GM15510 (cell line): Measurements from ENCODE around the gene SGCE.

Experiments used
- POLR2A ChIP-seq: IDR thresholded peaks from 3 replicates; pipeline ENCODE4 v1.6.1; 2011; ENCODE audit warnings: borderline replicate concordance; ENCODE audit not compliant: insufficient read length; ENCODE audit errors: extremely low read depth

SGCE gene

GRCh38 chr7:94612661-94613060 lies 43.3 kb downstream of the SGCE start:
- TF ChIP-seq POLR2A: no peak

DNA sequence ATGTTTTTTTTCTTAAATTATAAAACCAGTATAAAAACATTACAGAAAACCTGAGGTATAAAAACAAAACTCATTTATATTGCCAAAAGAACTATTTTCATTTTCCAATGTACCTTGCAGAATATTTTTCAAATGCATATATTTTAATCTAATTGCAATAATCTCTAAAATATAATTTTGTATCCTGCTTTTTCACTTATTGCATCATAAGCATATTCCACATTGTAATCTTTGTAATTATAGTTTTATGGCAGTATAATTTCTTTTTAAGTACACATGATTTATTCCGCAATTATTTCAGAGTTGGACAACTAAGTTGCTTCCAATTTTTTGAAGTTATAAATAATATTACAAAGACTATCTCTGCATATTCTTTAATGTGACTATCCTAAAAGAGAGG lies 43.7 kb downstream of the SGCE start:
- TF ChIP-seq POLR2A: no peak

- TF ChIP-seq POLR2A: no peak
Observed at GRCh38 chr7:94609561-94609960, 46.4 kb downstream of the SGCE start.

- TF ChIP-seq POLR2A: no peak
Observed at GRCh38 chr7:94605031-94605430, 50.9 kb downstream of the SGCE start.

- no peak for TF ChIP-seq POLR2A
Observed at GRCh38 chr7:94602181-94602580, 53.8 kb downstream of the SGCE start.

- TF ChIP-seq POLR2A: no peak
Observed at GRCh38 chr7:94600267-94600666, 55.7 kb downstream of the SGCE start.

- no peak for TF ChIP-seq POLR2A
Observed at GRCh38 chr7:94595717-94596116, 60.2 kb downstream of the SGCE start.

DNA sequence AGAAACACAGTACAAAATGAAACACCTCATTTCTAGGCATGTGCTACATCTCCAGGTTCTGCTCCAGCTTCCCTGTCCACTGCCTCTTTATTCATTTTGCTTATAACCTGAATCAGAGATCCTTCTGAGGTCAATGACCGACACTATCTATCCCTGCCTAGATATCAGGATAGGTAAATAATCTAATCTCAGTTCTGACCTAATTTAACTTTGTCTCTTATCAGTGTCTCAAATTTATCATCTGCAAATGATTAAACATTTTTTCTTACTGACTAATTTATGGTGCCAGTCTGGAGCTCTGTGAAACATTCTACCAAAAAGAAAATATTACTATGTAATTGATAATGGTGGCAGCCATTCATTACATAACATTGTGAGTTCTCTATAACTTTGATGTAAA lies 61.1 kb downstream of the SGCE start:
- no peak for TF ChIP-seq POLR2A

DNA sequence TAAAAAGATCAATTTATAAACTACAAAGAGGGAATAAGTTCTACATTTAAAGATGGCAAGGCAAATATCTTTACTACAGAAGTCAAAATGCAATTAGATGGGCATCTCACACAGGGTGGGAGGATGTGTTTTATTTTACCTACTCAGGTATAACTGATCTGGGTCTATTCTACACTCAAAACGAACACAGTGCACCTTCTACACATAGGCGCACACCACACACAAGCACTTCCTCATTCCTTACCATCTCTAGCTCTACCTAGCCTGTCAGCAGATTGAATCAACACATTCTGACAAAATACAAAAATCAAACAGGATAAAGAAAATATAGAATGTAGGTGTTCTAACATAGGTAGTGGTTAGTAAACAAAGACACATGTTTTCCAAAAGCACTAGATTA lies 64.8 kb downstream of the SGCE start:
- no peak for TF ChIP-seq POLR2A

GRCh38 chr7:94590526-94591162 lies 65.3 kb downstream of the SGCE start:
- no peak for TF ChIP-seq POLR2A

DNA sequence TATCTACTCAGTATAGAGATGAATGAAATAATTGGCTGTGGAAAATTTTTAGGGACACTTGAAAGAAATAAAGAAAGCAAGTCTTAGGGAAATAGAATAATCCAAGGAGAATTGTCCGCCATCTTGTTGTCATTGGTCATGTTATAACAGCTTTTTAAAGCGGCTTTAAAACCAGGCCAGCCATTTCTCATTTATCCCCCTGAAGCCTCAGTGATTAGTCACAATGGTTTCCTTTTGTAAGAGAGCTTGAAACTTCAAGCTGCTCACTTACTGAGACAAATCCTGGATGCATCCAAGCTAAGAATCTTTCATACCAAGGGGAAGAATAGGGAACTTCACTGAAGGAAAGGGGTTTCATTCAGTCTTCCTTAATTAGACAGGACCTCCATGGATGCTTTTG lies 67.9 kb downstream of the SGCE start:
- no peak for TF ChIP-seq POLR2A

GRCh38 chr7:94584113-94584512 lies 71.8 kb downstream of the SGCE start:
- no peak for TF ChIP-seq POLR2A

DNA sequence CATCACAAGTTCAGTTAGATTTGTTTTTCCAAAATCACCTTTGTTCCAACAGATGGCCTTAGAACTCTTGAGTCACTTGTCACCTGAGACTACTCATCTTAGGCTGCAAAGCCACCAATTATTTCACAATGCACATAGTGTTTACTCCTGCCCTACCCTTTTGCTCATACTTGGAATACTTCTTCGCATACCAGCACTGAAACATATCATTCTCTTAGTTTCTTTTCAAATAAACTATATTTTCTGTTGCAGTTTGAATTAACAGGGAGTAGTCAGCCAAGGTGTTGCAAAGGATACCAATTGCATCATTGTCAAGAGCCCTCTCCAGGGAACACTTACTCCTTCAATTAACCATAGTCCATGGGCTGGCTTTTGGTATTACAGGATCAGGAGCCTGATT lies 75.3 kb downstream of the SGCE start:
- no peak for TF ChIP-seq POLR2A

DNA sequence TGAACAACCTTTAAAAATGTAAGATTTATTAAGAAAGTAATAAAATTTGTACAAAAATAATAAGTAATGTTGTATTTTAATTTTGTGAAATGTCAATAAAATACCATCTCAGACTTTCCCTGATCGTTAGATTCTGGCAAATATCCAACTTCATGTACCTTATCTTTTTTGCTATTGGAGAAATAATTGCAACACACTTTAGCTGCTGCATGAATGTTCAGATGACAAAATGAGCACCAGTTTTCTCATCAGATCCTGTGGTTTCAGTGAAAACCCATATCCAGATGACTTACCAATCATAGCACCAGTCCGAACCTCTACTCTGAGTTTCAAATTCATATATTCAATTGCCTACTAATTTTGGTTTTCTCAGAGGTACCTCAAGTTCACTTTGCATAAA lies 76.5 kb downstream of the SGCE start:
- TF ChIP-seq POLR2A: no peak

GRCh38 chr7:94578614-94579013 lies 77.3 kb downstream of the SGCE start:
- no peak for TF ChIP-seq POLR2A

GRCh38 chr7:94577357-94577756 lies 78.6 kb downstream of the SGCE start:
- no peak for TF ChIP-seq POLR2A

DNA sequence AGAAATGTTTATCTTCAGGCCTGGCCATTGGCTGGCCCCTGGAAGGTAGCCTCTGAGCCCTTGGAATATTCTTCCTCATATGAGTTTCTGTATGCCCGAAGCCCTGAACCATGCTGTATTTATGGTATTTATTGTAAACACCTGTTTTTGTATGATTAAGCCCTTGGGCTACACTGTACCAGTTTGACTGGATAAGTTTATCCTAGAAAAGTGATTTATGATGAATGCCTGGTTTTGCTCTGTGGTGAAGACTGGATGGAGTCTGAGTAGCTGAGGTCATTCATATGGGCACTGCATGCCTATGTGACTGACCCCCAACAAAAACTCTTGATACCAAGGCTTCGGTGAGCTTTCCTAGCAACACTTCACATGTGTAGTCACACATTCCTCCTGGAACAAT lies 79.6 kb downstream of the SGCE start:
- no peak for TF ChIP-seq POLR2A
